GM19240 (cell line): ENCODE results near the gene GPATCH3.
"Not testable (repeated sequence)": the region's sequence is repeated elsewhere in the genome, so short reads cannot be mapped to it uniquely, and the experiment has no call there.

Source experiments
- DNase-seq: peaks from one replicate; pipeline ENCODE4 v3.0.0; 2011; ENCODE audit warnings: low spot score; ENCODE audit not compliant: insufficient read length

GPATCH3 gene

GRCh38 chr1:26900001-26900814 lies at the start of gene GPATCH3:
Gene GPATCH3 (minus strand): TSS chr1:26900467. CDS start chr1:26900442, 25 bp downstream.
- DNase-seq, result peak; percentile 83

- DNase-seq, result no peak
Measured at GRCh38 chr1:26949926-26950319, 49.7 kb upstream of the GPATCH3 start.

- DNase-seq, result no peak
Measured at GRCh38 chr1:26949266-26949925, 49.1 kb upstream of the GPATCH3 start.

- not testable (repeated sequence) for DNase-seq
Measured at GRCh38 chr1:26948725-26949057, 48.4 kb upstream of the GPATCH3 start.

- DNase-seq, result no peak
Measured at GRCh38 chr1:26946270-26946669, 46.0 kb upstream of the GPATCH3 start.

GRCh38 chr1:26945728-26946127 lies 45.5 kb upstream of the GPATCH3 start:
- no peak for DNase-seq

- DNase-seq, result no peak
Measured at GRCh38 chr1:26945138-26945537, 44.9 kb upstream of the GPATCH3 start.

GRCh38 chr1:26942656-26943055 lies 42.4 kb upstream of the GPATCH3 start:
- DNase-seq, result no peak

- DNase-seq, result no peak
Measured at GRCh38 chr1:26941311-26941710, 41.0 kb upstream of the GPATCH3 start.

- DNase-seq, result no peak
Measured at GRCh38 chr1:26938659-26939025, 38.4 kb upstream of the GPATCH3 start.

GRCh38 chr1:26938004-26938658 lies 37.9 kb upstream of the GPATCH3 start:
- DNase-seq, result no peak

- DNase-seq, result no peak
Measured at GRCh38 chr1:26936823-26937222, 36.6 kb upstream of the GPATCH3 start.

- no peak for DNase-seq
Measured at GRCh38 chr1:26932531-26932930, 32.3 kb upstream of the GPATCH3 start.

GRCh38 chr1:26923711-26924110 lies 23.4 kb upstream of the GPATCH3 start:
- DNase-seq, result no peak

GRCh38 chr1:26922901-26923300 lies 22.6 kb upstream of the GPATCH3 start:
- DNase-seq, result no peak

- DNase-seq, result no peak
Measured at GRCh38 chr1:26922431-26922729, 22.1 kb upstream of the GPATCH3 start.

- peak; percentile 97 for DNase-seq
Measured at GRCh38 chr1:26921540-26922430, 21.5 kb upstream of the GPATCH3 start, which contains the start of gene NUDC. Gene NUDC (plus strand): TSS chr1:26921743. CDS start chr1:26921849, 106 bp downstream.

GRCh38 chr1:26921126-26921539 lies 20.9 kb upstream of the GPATCH3 start:
- no peak for DNase-seq

GRCh38 chr1:26915204-26915842 lies 15.1 kb upstream of the GPATCH3 start:
- DNase-seq, result no peak

- no peak for DNase-seq
Measured at GRCh38 chr1:26913754-26914619, 13.7 kb upstream of the GPATCH3 start, which contains the start of gene NR0B2. Gene NR0B2 (minus strand): TSS chr1:26913975. CDS start chr1:26913940, 35 bp downstream.
